GM19023 (cell line): ENCODE data around the gene FARS2.
"Not testable (repeated sequence)": the region's sequence is repeated elsewhere in the genome, so short reads cannot be mapped to it uniquely, and the experiment has no call there.

Experiments used
- ATAC-seq: cut with Tn5 transposase; IDR thresholded peaks from one replicate; pipeline ENCODE4 v1.9.1; 2021; ENCODE audit warnings: mild to moderate bottlenecking, moderate library complexity; ENCODE audit not compliant: unreplicated experiment

Gene FARS2

DNA sequence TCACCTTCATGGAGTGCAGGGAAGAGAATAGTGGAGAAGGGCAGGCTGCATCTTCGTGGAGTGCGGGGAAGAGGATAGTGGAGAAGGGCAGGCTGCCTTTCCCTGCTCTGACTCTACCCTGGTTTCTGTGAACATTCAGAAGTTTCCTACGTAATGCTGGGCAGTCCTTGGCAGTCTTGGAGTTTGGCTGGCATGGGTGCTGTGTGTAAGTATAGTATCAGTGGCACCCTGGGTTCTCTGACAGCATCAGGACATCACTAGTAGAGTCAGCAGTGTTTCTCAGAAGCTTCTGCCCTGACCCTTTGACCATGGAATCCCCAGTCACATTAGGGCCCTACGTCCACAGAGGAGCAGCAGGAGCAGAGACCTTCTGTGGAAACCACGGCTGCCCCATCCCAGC, 392.5 kb downstream of the FARS2 start:
- no peak for ATAC-seq

DNA sequence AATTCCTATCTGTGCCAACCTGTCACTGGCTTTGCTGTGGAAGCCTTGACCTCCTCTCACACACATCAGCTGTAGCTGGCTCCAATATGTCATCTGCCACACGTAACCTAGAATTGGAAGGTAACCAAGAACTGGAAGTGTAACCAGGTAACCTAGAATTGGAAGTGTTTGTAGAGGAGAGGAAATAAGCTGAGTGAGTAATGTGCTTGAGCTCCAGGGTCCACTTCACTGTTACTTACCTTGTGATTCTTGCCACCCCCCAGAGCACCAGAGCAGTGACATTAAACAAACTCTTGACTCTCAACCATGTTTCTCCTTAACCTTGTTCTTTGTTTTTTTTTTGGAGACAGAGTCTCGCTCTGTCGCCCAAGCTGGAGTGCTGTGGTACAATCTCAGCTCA, 394.9 kb downstream of the FARS2 start:
- ATAC-seq, result no peak

DNA sequence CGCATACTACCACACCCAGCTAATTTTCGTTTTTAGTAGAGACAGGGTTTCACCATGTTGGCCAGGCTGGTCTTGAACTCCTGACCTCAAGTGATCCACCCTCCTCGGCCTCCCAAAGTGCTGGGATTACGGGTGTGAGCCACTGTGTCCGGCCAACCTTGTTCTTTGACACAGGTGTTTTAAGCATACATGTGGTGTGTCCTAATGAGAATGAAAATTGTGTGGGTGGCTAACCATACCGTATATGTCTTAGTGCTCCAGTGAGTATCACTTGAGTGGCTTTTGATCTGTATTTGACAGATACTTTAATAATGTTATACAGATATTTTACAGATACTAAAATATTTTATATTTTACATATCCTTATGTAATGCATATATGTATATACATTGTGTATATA, 395.4 kb downstream of the FARS2 start:
- ATAC-seq, result not testable (repeated sequence)

DNA sequence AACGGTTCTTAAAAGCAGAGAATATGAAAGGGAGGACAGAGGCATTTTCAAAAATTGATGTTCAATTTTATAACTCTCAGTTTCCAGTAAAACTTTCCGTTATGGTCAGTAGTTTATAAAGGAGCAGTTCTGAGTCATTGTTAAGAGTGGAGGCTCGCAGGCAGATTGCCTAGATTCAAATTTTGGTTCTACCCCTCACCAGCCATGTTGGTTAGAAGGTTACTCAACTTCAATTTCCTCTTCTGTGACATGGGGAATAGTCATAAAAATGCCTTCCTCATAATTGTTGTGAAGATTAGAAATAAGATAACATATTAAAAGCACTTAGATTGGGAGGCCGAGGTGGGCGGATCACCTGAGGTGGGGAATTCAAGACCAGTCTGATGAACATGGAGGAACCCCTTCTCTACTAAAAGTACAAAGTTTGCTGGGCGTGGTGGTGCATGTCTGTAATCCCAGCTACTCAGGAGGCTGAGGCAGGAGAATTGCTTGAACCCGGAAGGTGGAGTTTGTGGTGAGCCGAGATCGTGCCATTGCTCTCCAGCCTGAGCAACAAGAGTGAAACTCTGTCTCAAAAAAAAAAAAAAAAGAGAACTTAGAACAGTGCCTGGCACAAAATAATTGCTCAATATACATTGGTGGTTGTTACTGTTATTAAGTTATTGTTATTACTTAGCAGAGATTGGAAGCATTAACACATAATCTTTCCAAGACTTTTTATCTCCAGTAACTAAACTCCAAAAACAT, 396.5 kb downstream of the FARS2 start:
- no peak for ATAC-seq

DNA sequence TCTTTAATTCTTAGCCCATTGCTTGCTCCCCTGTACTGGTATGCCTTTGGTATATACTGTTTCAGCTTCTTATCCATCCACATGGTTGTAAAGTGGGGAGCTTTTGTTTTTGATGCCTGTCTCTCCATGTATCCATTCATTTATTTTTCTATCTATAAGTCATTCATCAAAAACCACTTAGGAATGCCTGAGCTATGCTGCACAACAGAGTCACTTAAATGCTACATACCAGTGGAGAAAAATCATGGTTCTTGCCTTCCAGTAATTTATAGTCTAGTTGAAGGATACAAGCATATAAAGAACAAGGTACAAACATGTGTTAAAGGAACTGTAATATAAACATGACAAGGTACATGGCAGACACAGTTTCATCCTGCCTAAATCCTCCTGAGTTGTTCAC, 398.2 kb downstream of the FARS2 start:
- ATAC-seq, result no peak

DNA sequence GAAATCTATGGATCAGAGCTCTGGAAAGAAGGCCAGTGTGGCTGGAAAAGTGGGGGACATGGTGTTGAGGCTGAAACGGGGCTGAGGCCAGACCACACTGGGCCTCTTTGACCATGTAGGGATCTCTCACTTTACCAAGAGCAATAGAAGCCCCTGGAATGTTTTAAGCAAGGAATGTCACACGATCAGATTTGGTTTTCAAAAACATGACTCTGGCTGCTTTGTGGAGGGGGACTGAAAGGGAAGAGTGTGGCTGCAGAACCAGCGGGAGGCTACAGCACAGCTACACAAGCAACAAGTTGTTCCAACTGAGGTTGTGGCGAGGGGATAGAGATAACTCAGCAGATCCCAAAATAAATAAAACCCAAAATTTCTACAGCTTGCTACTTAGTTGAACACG, 399.5 kb downstream of the FARS2 start:
- ATAC-seq, result no peak

DNA sequence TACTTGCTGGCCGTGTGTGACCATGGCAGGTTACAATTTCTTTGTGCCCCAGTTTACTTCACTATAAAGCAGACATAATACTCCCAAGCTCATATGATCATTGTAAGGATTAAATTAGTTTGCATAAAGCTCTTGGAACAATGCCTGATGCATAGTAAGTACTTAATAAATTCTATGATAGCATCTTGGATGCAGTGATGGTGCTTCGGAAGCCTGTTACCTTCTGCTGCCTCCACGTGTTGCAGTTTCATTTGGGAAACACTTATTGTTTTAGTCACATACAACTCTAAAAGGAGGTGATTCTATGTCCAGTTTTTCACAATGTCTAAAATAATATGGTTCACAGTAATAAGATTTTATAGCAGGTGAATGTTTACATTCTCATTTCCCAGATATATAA, 401.5 kb downstream of the FARS2 start:
- ATAC-seq, result no peak

DNA sequence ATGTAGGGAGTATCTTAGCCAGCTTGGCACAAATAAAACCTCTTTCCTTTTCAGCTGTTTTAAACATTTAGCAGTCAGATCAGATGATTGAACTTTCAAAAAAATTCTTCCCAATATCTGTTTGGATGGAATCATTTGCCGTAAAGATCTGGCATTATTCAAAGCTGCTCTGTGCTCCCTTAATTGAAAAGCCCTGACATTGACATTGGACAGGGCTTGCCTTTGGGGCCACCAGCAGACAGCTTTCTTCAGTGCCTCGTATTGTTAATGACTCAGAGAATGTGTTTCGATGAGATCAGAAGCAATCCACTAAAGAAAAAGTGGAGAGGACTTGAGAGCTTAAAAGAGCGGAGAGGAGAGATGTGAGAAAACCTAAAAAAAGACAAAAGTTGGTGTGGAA, 401.9 kb downstream of the FARS2 start:
- no peak for ATAC-seq

DNA sequence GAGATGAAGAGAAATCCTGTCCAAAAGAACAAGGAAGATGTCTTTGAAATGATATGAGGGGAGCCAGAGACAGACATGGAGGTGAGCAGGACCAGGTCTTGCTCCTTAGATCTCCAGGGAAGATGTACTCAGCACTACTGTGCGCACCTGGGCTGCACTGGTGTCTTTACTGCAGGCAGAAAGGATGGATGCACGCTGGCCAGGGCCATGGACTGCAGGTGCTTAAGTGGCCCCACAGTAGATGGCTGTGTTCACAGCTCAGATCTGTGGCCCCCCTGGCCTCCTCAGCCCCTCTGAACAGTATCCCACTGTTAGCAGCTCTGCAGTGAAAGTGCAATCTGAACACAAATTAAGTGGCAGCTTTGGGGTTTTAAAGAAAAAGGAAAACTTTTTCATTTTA, 402.4 kb downstream of the FARS2 start:
- no peak for ATAC-seq

DNA sequence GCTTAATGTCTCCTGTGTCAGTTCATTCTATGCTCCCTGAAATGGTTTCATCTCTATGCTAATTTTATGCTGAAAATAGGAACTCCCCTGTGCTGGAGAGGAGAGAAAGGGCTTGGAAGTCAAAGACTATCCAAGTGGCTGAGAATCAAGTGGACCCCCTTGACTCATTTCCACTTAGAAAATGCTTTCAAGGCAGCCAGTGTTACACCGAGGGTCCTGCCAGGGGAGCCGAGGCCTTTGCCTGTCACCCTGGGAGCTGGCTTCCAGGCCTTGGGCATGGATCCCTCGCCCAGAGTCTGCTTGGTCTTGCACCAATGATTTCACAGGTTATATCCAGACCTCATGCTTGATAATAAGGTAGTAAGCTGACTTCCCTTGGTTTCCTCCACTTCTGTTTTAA, 402.8 kb downstream of the FARS2 start:
- ATAC-seq, result no peak

DNA sequence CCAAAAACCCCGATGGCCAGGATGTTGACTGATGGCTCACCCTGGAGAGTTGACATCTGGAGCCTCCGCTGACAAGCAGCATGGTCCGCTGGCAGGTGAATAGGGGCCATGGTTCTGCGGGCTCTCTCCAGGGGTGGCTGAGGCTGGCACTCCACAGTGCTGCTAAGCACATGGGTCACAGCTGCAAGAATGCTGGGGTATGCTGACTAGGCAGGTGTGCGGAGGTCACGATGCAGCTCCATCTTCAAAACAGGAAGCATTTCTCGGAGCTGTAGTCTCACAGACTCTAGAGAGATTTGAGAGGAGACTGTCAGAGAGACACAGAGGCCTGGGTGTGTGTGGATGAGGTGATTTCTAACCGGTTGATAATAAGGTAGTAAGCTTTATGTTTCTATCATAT, 403.9 kb downstream of the FARS2 start:
- ATAC-seq, result no peak

DNA sequence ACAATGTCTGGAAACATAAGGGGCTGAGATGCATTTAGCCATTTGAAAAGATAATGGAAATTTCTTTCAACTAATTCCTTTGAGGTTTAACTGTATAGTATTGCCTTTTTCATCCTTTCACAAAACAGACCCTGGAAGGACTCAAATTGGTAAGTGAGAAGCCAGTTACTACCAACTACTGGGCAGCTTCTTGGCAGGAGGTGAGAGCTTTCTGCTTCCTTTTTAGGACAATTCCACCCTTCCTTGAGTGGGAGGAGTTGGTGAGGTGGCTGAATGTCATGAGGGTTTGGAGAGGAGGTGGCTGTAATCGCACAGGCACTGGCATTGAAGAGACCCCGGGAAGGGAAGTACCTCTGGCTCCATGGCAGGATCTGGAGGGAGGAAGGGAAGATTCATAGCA, 404.4 kb downstream of the FARS2 start:
- no peak for ATAC-seq

DNA sequence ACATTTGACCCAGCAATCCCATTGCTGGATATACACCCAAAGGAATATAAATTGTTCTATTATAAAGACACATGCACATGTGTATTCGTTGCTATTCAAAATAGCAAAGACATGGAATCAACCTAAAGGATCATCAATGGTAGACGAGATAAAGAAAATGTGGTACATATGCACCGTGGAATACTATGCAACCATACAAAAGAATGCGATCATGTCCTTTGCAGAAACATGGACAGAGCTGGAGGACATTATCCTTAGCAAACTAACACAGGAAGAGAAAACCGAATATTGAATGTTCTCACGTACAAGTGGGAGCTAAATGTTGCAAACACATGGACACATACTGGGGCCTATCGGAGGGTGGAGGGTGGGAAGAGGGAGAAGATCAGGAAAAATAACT, 405.4 kb downstream of the FARS2 start:
- no peak for ATAC-seq

DNA sequence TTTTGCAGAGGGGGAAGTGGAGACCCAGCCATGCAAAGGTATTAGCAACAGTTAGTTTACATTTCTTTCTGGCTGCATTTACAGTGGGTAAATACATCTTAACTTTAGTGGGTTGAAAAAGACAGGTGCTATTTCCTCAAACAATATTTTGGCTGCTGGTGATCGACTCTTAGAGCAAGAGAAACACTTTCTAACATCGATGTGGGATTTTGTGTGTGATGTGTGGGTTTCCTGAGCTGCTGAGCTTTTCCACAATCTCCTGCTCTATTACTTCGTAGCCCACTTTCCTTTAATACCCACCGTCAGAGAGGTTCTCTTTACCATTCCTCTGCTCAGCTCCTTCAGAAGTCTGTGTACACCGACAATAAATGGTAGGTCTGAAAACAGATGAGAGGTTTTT, 406.4 kb downstream of the FARS2 start:
- no peak for ATAC-seq

DNA sequence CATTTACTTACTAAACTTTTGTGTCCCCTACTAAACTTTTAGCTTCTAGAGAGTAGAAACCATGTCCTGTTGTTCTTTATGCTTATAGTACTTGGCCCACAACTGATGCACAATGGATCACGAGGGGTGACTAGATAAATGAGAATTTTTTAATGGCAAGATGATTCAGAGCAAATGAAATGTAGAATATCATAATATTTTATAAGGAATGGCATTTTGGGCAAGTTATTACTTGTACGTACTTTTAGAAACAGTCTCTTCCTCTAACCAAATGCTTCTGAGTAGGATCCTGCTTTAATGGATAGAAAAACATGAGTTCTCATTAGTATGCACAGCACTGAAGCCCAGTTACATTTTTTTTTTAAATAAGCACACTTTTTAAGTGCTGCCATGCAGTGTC, 409.1 kb downstream of the FARS2 start:
- ATAC-seq, result no peak

DNA sequence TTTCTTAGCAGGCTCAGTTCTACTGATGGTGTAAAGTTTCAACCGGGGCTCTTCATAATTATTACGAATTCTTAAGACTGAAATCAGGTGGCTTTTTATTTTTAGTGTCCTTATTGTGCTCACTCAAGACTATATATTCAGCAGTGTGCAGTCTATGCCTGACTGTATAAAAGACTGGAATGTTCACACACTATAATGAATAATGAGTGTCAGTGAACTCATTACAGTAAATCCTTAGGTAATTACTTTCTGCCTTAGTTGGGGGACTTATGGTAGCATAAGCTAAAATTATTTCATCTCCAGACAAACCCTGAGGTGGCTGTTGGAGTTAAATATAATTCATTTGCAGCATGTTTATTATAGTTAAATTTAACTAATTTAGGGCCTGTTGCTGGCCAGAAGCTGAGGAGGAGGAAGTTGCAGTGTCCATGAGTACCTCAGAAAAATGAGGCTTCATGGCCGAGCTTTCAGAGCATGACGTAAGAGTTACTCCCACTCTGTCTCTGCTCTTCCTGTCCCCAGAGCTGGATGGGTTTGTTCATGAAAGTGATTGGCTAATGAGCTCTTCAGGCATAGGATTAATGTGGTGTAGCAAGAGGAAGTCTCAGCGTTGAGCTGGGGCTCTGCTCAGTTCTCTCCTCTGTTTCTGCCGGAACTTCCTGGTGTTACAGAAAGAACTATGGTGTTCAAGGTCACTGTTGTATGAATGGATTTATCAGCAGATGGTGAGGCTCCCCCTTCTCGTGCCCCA, 409.7 kb downstream of the FARS2 start:
- no peak for ATAC-seq

DNA sequence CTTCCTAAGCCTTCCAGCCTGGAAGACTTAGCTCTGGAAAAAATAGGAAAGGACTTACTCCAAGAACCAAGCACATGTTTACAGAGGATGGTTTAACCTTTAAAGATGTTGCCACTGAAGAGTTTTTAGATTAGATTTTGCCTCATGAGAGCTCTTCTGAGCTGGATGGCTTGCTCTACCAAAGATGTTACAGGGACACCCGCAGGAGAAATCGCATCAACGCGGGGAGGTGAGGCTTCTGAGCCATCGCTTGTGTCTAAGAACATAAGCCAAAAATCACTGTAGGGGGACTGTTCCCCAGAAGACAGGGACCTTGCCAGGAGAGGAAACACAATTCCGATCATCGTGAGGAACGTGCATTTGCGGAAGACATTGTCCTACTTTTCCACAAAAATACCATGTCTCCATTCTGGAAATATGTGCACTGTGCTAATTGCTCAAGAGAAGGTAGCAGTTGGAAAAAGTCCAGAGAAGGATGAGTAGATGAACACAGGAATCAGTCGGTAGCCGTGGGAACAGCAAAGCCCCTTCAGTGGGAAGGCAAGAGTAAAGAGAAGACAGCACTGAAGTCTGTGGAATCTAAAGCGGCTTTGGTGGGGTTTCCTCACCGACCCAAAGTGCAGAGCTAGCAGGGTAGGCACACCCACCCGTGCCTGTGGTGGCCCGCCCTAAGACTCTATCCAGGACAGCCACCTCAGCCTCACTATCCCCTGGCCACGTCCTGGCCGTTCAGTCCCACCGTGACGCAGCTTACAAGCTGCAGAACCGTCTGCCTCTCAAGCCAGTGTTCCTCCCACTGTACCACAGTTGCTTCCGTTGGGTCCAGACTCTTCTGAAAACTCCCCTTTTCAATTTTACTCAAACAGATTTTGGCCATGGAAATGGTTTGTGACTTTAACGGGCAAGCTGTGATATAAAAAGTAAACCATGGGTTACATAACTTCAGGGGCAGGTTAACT, 410.6 kb downstream of the FARS2 start:
- ATAC-seq, result no peak

DNA sequence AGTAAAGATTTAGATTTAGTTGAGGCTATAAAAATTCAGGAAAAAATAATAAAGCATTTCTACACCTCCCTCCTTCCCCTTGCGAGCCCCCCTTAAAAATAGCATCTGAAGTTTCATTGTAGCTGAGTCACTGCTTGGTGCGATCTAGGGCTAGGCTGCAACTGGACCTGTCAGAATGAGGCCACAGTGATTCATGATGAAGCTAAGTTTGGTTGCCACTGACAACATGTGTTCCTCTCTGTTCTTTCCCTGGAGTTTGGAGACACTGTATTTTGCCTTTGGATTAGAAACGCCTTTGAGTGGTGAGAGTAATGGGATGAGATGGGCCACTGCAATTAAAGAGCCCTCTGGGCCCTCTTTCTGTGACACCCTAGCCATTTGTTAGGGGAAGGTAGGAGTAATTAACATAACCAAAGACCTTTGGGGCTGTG, 411.3 kb downstream of the FARS2 start:
- ATAC-seq, result no peak

DNA sequence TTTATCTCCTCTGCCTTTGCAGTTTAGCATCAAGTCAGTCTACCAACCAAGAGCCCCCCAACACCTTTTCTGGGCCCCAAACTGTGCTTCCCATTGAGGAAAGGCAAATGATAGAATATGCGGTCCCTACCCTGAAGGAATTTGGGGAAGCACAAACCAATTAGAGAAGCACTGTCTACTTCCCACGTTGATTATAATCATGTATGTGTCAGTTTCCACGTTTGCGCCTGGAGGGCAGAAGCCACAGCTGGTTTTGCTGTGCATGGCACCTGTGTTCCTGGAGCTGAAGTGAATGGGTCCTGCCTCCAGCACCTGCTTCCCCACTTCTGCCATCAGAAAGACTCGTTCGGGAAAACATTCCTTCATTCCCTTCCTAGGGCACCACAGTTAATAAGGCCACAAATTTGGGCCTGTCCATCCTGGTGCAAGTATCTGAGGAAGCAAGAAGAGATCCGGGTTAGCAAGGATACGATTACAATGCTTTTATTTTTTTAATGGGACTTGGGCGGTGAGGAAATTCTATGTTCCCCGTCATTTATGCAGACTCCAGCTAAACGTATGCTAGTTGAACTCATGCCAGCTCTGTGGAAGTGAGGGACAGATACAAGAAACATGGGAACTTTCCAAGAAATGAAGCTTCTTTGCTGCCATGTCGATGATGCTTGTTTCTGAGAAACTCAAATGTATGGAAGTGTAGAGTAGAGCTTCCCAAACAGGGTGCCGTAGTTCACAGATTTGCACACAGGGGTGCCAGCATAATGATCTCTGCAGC, 411.9 kb downstream of the FARS2 start:
- no peak for ATAC-seq

DNA sequence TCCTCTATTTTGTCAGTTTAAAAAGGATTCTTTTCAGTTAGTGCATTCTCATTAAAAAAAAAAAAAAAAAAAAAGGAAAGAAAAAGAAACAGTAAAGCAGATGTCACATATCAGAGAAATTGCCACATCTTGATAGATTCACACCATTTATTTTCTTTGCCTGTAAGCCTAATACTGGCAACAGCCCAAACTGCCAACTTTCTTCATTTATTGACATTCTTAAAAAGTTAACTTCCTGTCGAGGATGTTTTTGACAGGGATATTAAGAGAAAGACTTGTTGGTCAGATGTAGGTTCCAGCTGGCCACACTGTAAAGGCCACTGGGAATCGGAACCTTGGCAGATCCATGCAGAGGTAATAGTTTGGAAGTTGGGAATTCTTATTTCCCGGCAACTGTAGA, 412.8 kb downstream of the FARS2 start:
- no peak for ATAC-seq

DNA sequence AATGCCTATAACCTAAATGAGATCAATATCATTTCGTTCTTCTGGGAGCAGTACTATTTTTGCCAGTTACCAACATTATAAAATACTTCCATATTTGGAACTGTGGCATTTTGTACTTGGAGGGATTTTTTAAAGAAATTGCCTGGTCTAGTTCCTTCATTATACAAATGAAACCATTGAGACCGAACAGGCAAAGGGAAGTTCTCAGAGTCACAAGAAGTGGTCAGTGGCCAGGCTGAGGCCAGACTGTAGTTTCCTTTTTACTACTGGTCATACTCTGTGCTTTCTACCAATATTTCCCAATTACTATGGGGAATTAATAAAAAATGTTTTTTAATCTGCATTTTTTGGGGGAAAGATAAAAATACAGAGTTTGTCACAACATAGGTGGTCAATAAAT, 413.4 kb downstream of the FARS2 start:
- no peak for ATAC-seq
